A673 (cell line): ENCODE data around the gene GALNT18.

Experiments used
- CTCF ChIP-seq: fragments of 300-800, 200-600 bp; sonication (generic); conservative IDR thresholded peaks from 2 replicates; pipeline ENCODE4 v1.5.1; 2017; ENCODE audit warnings: low read depth, mild to moderate bottlenecking, antibody characterized with exemption, low read length, moderate library complexity, mixed read lengths
- EZH2 ChIP-seq: fragments of 200-600 bp; sonication (generic); IDR thresholded peaks from 2 replicates; pipeline ENCODE4 v1.6.1; 2017; ENCODE audit warnings: borderline replicate concordance, low read depth, mild to moderate bottlenecking, mixed read lengths, antibody characterized with exemption, low read length; ENCODE audit not compliant: poor library complexity, severe bottlenecking

- TF ChIP-seq CTCF: peak; percentile 92
- TF ChIP-seq EZH2: no peak
Measured at GRCh38 chr11:11265994-11266606, 355.7 kb downstream of the GALNT18 start.
